Smooth muscle cell (in vitro differentiated cells): ENCODE data around the gene CALHM2. TPM values are rescaled to one million over a fixed set of nuclear protein-coding genes. Genes with fewer than 3 reads are reported as not detected.
A peak's percentile ranks its signal among the peaks of the same experiment; 100 is the strongest.

ENCODE experiments used
- DNase-seq: peaks from one replicate; lab custom pipeline; 2025; ENCODE audit not compliant: unreplicated experiment; lab: John Stamatoyannopoulos, UW
- H2AFZ ChIP-seq: fragments of 200-600 bp; sonication (generic); 2 replicates; pipeline ENCODE4 v1.6.0; 2016; ENCODE audit warnings: antibody characterized with exemption, low read depth, mild to moderate bottlenecking
- H3F3A ChIP-seq: fragments of 200-600 bp; sonication (generic); 2 replicates; pipeline ENCODE4 v1.6.0; 2017; ENCODE audit warnings: antibody characterized with exemption, low read depth
- H3K27ac ChIP-seq: fragments of 200-600 bp; sonication (generic); 2 replicates; pipeline ENCODE4 v1.5.1; 2016; ENCODE audit warnings: low read depth, mild to moderate bottlenecking
- H3K27me3 ChIP-seq: fragments of 200-600 bp; sonication (generic); 2 replicates; pipeline ENCODE4 v1.6.1; 2016; ENCODE audit warnings: low read depth, mild to moderate bottlenecking
- H3K36me3 ChIP-seq: fragments of 200-600 bp; sonication (generic); 2 replicates; pipeline ENCODE4 v1.5.1; 2016; ENCODE audit warnings: low read depth
- H3K4me1 ChIP-seq: fragments of 200-600 bp; sonication (generic); 2 replicates; pipeline ENCODE4 v1.5.1; 2016; ENCODE audit warnings: low read depth
- H3K4me2 ChIP-seq: fragments of 200-600 bp; sonication (generic); 2 replicates; pipeline ENCODE4 v1.6.0; 2016; ENCODE audit warnings: mild to moderate bottlenecking
- H3K4me3 ChIP-seq: fragments of 200-600 bp; sonication (generic); 2 replicates; pipeline ENCODE4 v1.5.1; 2016; ENCODE audit warnings: mild to moderate bottlenecking
- H3K79me2 ChIP-seq: fragments of 200-600 bp; sonication (generic); 2 replicates; pipeline ENCODE4 v1.6.0; 2016; ENCODE audit warnings: low read depth, mild to moderate bottlenecking
- H3K9ac ChIP-seq: fragments of 200-600 bp; sonication (generic); 2 replicates; pipeline ENCODE4 v1.6.0; 2016; ENCODE audit warnings: low read depth
- H3K9me3 ChIP-seq: fragments of 200-600 bp; sonication (generic); replicated peaks from 2 replicates; pipeline ENCODE4 v1.5.1; 2016; ENCODE audit warnings: low read depth
- H4K20me1 ChIP-seq: fragments of 200-600 bp; sonication (generic); 2 replicates; pipeline ENCODE4 v1.6.0; 2016; ENCODE audit warnings: low read depth
- CTCF ChIP-seq: fragments of 200-600 bp; sonication (generic); IDR thresholded peaks from 2 replicates; pipeline ENCODE4 v1.5.1; 2017; ENCODE audit warnings: borderline replicate concordance, mild to moderate bottlenecking, antibody characterized with exemption; ENCODE audit not compliant: insufficient read depth, poor library complexity, severe bottlenecking
- WGBS: methylation state at CpG from one replicate; pipeline ENCODE4 v1.1.7; 2016; ENCODE audit warnings: low lambda C conversion rate; 5-methylcytosine and 5-hydroxymethylcytosine counted together
- polyA plus RNA-seq: library from polyadenylated mRNA; unstranded; fragments of >200 nt; fragmentation: Nextera tagmentation; extraction: Ambion mirVana; gene quantifications from 2 replicates; pipeline ENCODE4 v1.2.1, GENCODE V29; 2016
- total RNA-seq: library from RNA; depleted of rRNA; stranded (reverse); fragments of >200 nt; gene quantifications from 2 replicates; pipeline ENCODE4 v1.2.3, GENCODE V29; 2014

The CALHM2 gene
- total and polyA plus RNA-seq, 2 experiments from 2014 or later = 3.1 to 8.6 TPM

- Histone ChIP-seq H3K9me3 (no peaks in the 10 kb centered on the region), H3K36me3 (no peaks in the 10 kb centered on the region), H4K20me1 (no peaks in the 10 kb centered on the region), H3K79me2 (no peaks in the 10 kb centered on the region), H3K27ac (no peak overlapping the region), H3K27me3 (no peaks in the 10 kb centered on the region), H3K4me3 (no peak overlapping the region), H3K4me2 (no peak overlapping the region), H3F3A (no peaks in the 10 kb centered on the region), H3K4me1 (no peaks in the 10 kb centered on the region), H3K9ac (no peak overlapping the region), H2AFZ (no peak overlapping the region)
- 64% methylated on average over 12 of the region's 12 CpGs for WGBS
- peak; percentile 54 for TF ChIP-seq CTCF
- DNase-seq = no peak
Measured at GRCh38 chr10:103481974-103482531, 29.9 kb upstream of the CALHM2 start.

- H3K9ac ChIP-seq = no peak overlapping the region
- H3K4me3 ChIP-seq = no peak overlapping the region
- no peak for DNase-seq
- H3F3A ChIP-seq = no peaks in the 10 kb centered on the region
- H3K36me3 ChIP-seq = no peaks in the 10 kb centered on the region
- no peaks in the 10 kb centered on the region for H3K9me3 ChIP-seq
- H3K27ac ChIP-seq = no peak overlapping the region
- no peak overlapping the region for H3K4me2 ChIP-seq
- TF ChIP-seq CTCF = no peak
- H2AFZ ChIP-seq = no peak overlapping the region
- peaks cover 3% of the 10 kb centered on the region for H3K4me1 ChIP-seq
- 94% methylated on average over 5 of the region's 5 CpGs for WGBS
- no peaks in the 10 kb centered on the region for H4K20me1 ChIP-seq
- no peaks in the 10 kb centered on the region for H3K79me2 ChIP-seq
- H3K27me3 ChIP-seq = no peaks in the 10 kb centered on the region
Measured at GRCh38 chr10:103480521-103480920, 28.4 kb upstream of the CALHM2 start.

- no peaks in the 10 kb centered on the region for H3F3A ChIP-seq
- H3K4me3 ChIP-seq = no peak within 1 kb of the TSS
- no peak within 1 kb of the TSS for H3K27ac ChIP-seq
- H3K9me3 ChIP-seq = no peaks in the 10 kb centered on the region
- no peaks in the 10 kb centered on the region for H4K20me1 ChIP-seq
- DNase-seq = no peak
- H2AFZ ChIP-seq = no peak within 1 kb of the TSS
- H3K36me3 ChIP-seq = no peaks in the 10 kb centered on the region
- H3K4me1 ChIP-seq = peaks cover 3% of the 10 kb centered on the region
- no peak for TF ChIP-seq CTCF
- 41% methylated on average over 6 of the region's 7 CpGs for WGBS
- no peak within 1 kb of the TSS for H3K9ac ChIP-seq
- H3K27me3 ChIP-seq = no peaks in the 10 kb centered on the region
- H3K4me2 ChIP-seq = no peak within 1 kb of the TSS
- H3K79me2 ChIP-seq = no peaks in the 10 kb centered on the region
Measured at GRCh38 chr10:103479135-103479534, 27.0 kb upstream of the CALHM2 start, which contains the start of gene CALHM3. Gene CALHM3 (minus strand): TSS chr10:103479240. CDS start chr10:103479032, 208 bp downstream.

GRCh38 chr10:103478671-103479070, 26.5 kb upstream of the CALHM2 start:
- Histone ChIP-seq H3K4me1 (peaks cover 3% of the 10 kb centered on the region), H3K79me2 (no peaks in the 10 kb centered on the region), H2AFZ (no peak overlapping the region), H3K4me3 (no peak overlapping the region), H3K27ac (no peak overlapping the region), H4K20me1 (no peaks in the 10 kb centered on the region), H3K9me3 (no peaks in the 10 kb centered on the region), H3F3A (no peaks in the 10 kb centered on the region), H3K9ac (no peak overlapping the region), H3K36me3 (no peaks in the 10 kb centered on the region), H3K4me2 (no peak overlapping the region), H3K27me3 (no peaks in the 10 kb centered on the region)
- TF ChIP-seq CTCF = no peak
- DNase-seq = no peak
- WGBS = 85% methylated on average over 22 of the region's 22 CpGs
